Measurements from ENCODE around the gene EVA1A.
"Not testable (repeated sequence)": the region's sequence is repeated elsewhere in the genome, so short reads cannot be mapped to it uniquely, and the experiment has no call there.

DNA sequence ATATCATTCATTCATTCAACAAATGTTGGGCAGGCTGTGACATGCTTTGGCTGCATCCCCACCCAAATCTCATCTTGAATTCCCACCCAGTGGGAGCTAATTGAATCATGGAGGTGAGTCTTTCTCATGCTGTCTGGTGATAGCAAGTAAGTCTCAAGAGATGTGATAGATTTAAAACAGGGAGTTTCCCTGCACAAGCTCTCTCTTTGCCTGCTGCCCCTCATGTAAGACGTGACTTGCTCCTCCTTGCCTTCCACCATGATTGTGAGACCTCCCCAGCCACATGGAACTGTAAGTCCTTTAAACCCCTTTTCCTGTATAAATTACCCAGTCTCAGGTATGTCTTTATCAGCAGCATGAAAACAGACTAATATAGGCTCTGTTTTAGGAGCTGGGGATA, 83.0 kb downstream of the EVA1A start:
- TF ChIP-seq, protein P1, sequence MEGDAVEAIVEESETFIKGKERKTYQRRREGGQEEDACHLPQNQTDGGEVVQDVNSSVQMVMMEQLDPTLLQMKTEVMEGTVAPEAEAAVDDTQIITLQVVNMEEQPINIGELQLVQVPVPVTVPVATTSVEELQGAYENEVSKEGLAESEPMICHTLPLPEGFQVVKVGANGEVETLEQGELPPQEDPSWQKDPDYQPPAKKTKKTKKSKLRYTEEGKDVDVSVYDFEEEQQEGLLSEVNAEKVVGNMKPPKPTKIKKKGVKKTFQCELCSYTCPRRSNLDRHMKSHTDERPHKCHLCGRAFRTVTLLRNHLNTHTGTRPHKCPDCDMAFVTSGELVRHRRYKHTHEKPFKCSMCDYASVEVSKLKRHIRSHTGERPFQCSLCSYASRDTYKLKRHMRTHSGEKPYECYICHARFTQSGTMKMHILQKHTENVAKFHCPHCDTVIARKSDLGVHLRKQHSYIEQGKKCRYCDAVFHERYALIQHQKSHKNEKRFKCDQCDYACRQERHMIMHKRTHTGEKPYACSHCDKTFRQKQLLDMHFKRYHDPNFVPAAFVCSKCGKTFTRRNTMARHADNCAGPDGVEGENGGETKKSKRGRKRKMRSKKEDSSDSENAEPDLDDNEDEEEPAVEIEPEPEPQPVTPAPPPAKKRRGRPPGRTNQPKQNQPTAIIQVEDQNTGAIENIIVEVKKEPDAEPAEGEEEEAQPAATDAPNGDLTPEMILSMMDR (IDR thresholded peaks at IDR 0.05; ENCODE audit: borderline replicate concordance, extremely low read depth, low read length, poor library complexity, severe bottlenecking): not testable (repeated sequence)
- TF ChIP-seq EZH2 (IDR thresholded peaks at IDR 0.05; ENCODE audit: borderline replicate concordance, low read depth, low read length, severe bottlenecking): not testable (repeated sequence)
